HepG2 (cell line): Measurements from ENCODE around the gene C1GALT1C1. TPM values are rescaled to one million over a fixed set of nuclear protein-coding genes. Genes with fewer than 3 reads are reported as not detected.

Experiments used
- DRAP1 ChIP-seq: IDR thresholded peaks from 2 replicates; pipeline ENCODE4 v1.6.1; 2016; ENCODE audit warnings: missing genetic modification reagents, missing compliant biosample characterization
- FOSL1 ChIP-seq: sonication (generic); formaldehyde crosslinking; IDR thresholded peaks from 2 replicates; pipeline ENCODE4 v1.9.0; 2021; ENCODE audit warnings: missing genetic modification reagents, borderline replicate concordance
- GATAD1 ChIP-seq: IDR thresholded peaks from 2 replicates; pipeline ENCODE4 v1.6.1; 2016; ENCODE audit warnings: missing genetic modification reagents, missing compliant biosample characterization
- HMGXB4 ChIP-seq, 2 experiments: sonication (generic) in 1 of 2; formaldehyde crosslinking in 1 of 2; IDR thresholded peaks; 2 replicates each; pipeline versions ENCODE4 v1.4.0 to v1.6.1; 2018 to 2020; ENCODE audit warnings: missing genetic modification reagents in 2 of 2, borderline replicate concordance in 1 of 2, low read depth in 1 of 2, mild to moderate bottlenecking in 1 of 2, missing biosample characterization in 1 of 2
- HNF4G ChIP-seq, 2 experiments: sonication (generic) in 1 of 2; formaldehyde crosslinking in 1 of 2; IDR thresholded peaks; 2 replicates each; pipeline versions ENCODE4 v1.4.0 to v1.6.1; 2011 to 2020; ENCODE audit warnings: borderline replicate concordance in 2 of 2, low read depth in 2 of 2, mild to moderate bottlenecking in 2 of 2, low read length in 1 of 2, missing genetic modification reagents in 1 of 2, moderate library complexity in 1 of 2
- KLF13 ChIP-seq: sonication (generic); formaldehyde crosslinking; IDR thresholded peaks from 2 replicates; pipeline ENCODE4 v1.4.0; 2020; ENCODE audit warnings: mild to moderate bottlenecking, missing genetic modification reagents
- POGZ ChIP-seq: sonication (generic); formaldehyde crosslinking; IDR thresholded peaks from 2 replicates; pipeline ENCODE4 v1.4.0; 2020; ENCODE audit warnings: mild to moderate bottlenecking, missing genetic modification reagents
- RNF2 ChIP-seq: fragments of 450-650 bp; conservative IDR thresholded peaks from 2 replicates; pipeline ENCODE4 v1.6.1; 2016; ENCODE audit warnings: low read depth
- STAT6 ChIP-seq: sonication (generic); formaldehyde crosslinking; IDR thresholded peaks from 2 replicates; pipeline ENCODE4 v1.4.0; 2020; ENCODE audit warnings: missing genetic modification reagents, mild to moderate bottlenecking, borderline replicate concordance
- SYNCRIP ChIP-seq: fragments of 200-400 bp; formaldehyde crosslinking; IDR thresholded peaks from 2 replicates; pipeline ENCODE4 v1.6.1; 2018; ENCODE audit warnings: mild to moderate bottlenecking, low read depth, low read length; ENCODE audit not compliant: insufficient read depth
- TOPORS ChIP-seq: sonication (generic); formaldehyde crosslinking; IDR thresholded peaks from 2 replicates; pipeline ENCODE4 v1.8.0; 2023; ENCODE audit warnings: mild to moderate bottlenecking, missing genetic modification reagents
- ZBTB20 ChIP-seq: sonication (generic); formaldehyde crosslinking; IDR thresholded peaks from 2 replicates; pipeline ENCODE4 v1.8.1; 2023; ENCODE audit warnings: missing genetic modification reagents, low read depth, mild to moderate bottlenecking, borderline replicate concordance
- ZBTB3 ChIP-seq: sonication (generic); formaldehyde crosslinking; IDR thresholded peaks from 2 replicates; pipeline ENCODE4 v1.4.0; 2020; ENCODE audit warnings: low read depth, mild to moderate bottlenecking, moderate library complexity, missing genetic modification reagents, borderline replicate concordance
- ZBTB49 ChIP-seq: sonication (generic); formaldehyde crosslinking; IDR thresholded peaks from 2 replicates; pipeline ENCODE4 v1.4.0; 2020; ENCODE audit warnings: missing genetic modification reagents, borderline replicate concordance
- ZFP1 ChIP-seq: IDR thresholded peaks from 2 replicates; pipeline ENCODE4 v1.6.1; 2016
- ZNF143 ChIP-seq: sonication (generic); formaldehyde crosslinking; IDR thresholded peaks from 2 replicates; pipeline ENCODE4 v1.4.0; 2020; ENCODE audit warnings: missing genetic modification reagents
- ZNF282 ChIP-seq: fragments of 450-650 bp; IDR thresholded peaks from 2 replicates; pipeline ENCODE4 v1.6.1; 2018; ENCODE audit not compliant: partially characterized antibody
- ZNF33A ChIP-seq: sonication (generic); formaldehyde crosslinking; IDR thresholded peaks from 2 replicates; pipeline ENCODE4 v1.5.1; 2020; ENCODE audit warnings: missing genetic modification reagents, mild to moderate bottlenecking, moderate library complexity, borderline replicate concordance
- polyA plus RNA-seq, 8 experiments: library from polyadenylated mRNA; depleted of rRNA in 3 of 8; stranded (reverse) in 7 of 8; unstranded in 1 of 8; fragments of >200 nt; fragmentation: Illumina TruSeq in 4 of 8; extraction: Trizol in 4 of 8; gene quantifications; 2 replicates each; pipeline versions ENCODE4 v1.2.1 to v1.2.3, GENCODE V29; 2011 to 2016; ENCODE audit warnings: low read depth in 4 of 8, missing spikeins in 1 of 8, mixed read lengths in 1 of 8; ENCODE audit not compliant: insufficient read depth in 1 of 8
- total RNA-seq, 5 experiments: library from RNA; depleted of rRNA; stranded (reverse); fragments of >200 nt; fragmentation: Illumina TruSeq; extraction: Trizol; gene quantifications; 2 replicates each; pipeline ENCODE4 v1.2.3, GENCODE V29; 2016; ENCODE audit warnings: low read depth in 1 of 5

Gene C1GALT1C1
- total and polyA plus RNA-seq, 2 of the 13 experiments (the other 11 are each of a cell fraction or from before 2014, with no cell fraction given): 26.3 to 31.9 TPM

GRCh38 chrX:120629667-120630537 lies at the start of gene C1GALT1C1 (continued):
- no peak for TF ChIP-seq ZBTB49 (CRISPR knock-in tag)
- peak; percentile 62 for TF ChIP-seq POGZ (CRISPR knock-in tag)
- TF ChIP-seq TOPORS: no peak
- TF ChIP-seq SYNCRIP: no peak
- peak; percentile 86 for TF ChIP-seq ZNF143 (CRISPR knock-in tag)
- no peak for TF ChIP-seq RNF2
- 0 out of 2 replicates have a peak, but pooled peaks have one; percentile 10 for TF ChIP-seq ZFP1
- TF ChIP-seq FOSL1 (CRISPR knock-in tag): no peak
- TF ChIP-seq ZNF282: no peak
- no peak for TF ChIP-seq HNF4G (IDR thresholded peaks at IDR 0.05; ENCODE audit: borderline replicate concordance, low read depth, low read length)
- no peak for TF ChIP-seq HNF4G (CRISPR knock-in tag; IDR thresholded peaks at IDR 0.05; ENCODE audit: borderline replicate concordance, low read depth)
- TF ChIP-seq KLF13 (CRISPR knock-in tag): no peak
- TF ChIP-seq ZBTB20: no peak
- TF ChIP-seq GATAD1 (CRISPR knock-in tag): peak; percentile 68
- no peak for TF ChIP-seq STAT6 (CRISPR knock-in tag)
- peak; percentile 53; the same call in 1 of the 2 replicates for TF ChIP-seq DRAP1 (CRISPR knock-in tag)
- no peak for TF ChIP-seq ZNF33A
- peak in 1 of 2 experiments; percentile 31; a peak in 1 of 4 replicates for TF ChIP-seq HMGXB4 (CRISPR knock-in tag; IDR thresholded peaks at IDR 0.05; ENCODE audit: borderline replicate concordance in 1 of 2, low read depth in 1 of 2)
- TF ChIP-seq ZBTB3 (CRISPR knock-in tag): no peak
